Activated gamma-delta T cell treated with anti-CD3 and anti-CD28 coated beads, Interleukin-2, amount 50 U/mL, for 16 hours (primary cell): ENCODE measurements around the gene SEZ6L.

ENCODE experiments used
- DNase-seq: peaks from one replicate; pipeline ENCODE4 v3.0.0-alpha.2; 2020; ENCODE audit warnings: low read depth

SEZ6L gene

GRCh38 chr22:26429458-26430286 is 260.4 kb downstream of the SEZ6L start:
- no peak for DNase-seq

- no peak for DNase-seq
Observed at GRCh38 chr22:26430600-26430999, 261.3 kb downstream of the SEZ6L start.

GRCh38 chr22:26431261-26431995 is 262.2 kb downstream of the SEZ6L start:
- no peak for DNase-seq

- no peak for DNase-seq
Observed at GRCh38 chr22:26432619-26433311, 263.5 kb downstream of the SEZ6L start.
